Kidney tubule cell (primary cell): ENCODE results near the gene B3GNT5.
A peak's percentile ranks its signal among the peaks of the same experiment; 100 is the strongest.
"Not testable (repeated sequence)": the region's sequence is repeated elsewhere in the genome, so short reads cannot be mapped to it uniquely, and the experiment has no call there.

ENCODE experiments used
- DNase-seq: peaks from one replicate; pipeline ENCODE4 v3.0.0-alpha.2; 2018; ENCODE audit warnings: low spot score

Gene B3GNT5

DNA sequence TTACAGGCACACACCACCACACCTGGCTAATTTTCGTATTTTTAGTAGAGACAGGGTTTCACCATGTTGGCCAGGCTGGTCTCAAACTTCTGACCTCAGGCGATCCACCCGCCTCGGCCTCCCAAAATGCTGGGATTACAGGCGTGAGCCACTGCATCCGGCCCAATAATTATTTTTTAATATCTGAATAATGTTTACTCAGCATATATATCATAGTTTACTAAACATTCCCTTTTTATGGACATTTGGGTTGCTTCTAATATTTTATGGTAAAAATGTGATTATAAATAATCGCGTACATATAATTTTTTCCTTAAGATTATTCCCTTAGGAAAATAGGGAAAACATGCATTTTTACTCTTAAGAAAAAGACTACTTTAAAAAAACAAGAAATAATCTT lies 22.8 kb upstream of the B3GNT5 start:
- not testable (repeated sequence) for DNase-seq

DNA sequence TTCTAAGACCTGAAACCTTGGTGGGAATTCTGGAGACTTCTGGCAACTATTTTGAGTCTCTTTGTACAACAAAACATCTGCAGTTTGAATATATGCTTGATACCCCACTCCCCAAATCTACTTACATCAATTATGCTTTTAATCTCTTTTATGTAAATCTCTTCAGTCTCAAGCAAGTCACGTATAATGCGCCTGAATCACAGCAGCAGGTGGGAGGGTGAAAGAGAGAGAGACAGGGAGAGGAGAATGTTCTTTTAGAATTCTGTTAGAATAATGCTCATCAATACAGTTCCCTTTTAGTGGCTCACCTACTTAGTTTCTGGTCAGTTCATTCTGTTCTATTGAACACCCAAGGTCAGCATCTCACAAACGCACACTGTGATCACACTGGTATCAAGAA lies 22.2 kb upstream of the B3GNT5 start:
- DNase-seq, result no peak

- no peak for DNase-seq
Measured at GRCh38 chr3:183233966-183234365, 19.1 kb upstream of the B3GNT5 start.

DNA sequence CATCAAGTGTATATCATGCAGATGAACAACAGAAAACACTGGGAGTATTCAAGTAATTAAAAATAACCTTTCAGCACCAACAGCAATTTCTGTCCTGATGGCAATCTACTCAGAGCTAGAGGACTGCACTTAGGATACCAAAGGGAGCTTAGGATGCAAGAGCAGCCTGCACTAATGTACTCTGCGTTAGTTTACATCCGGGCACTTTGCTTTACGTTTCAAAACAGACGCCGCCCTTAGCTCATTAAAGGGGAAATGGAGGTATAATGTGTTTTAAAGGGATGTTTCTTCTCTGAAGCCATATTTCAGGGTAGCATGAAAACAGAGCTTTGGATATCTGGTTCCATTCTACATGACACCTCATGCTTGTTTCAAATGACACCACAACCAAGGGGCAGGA lies 14.0 kb upstream of the B3GNT5 start:
- no peak for DNase-seq

DNA sequence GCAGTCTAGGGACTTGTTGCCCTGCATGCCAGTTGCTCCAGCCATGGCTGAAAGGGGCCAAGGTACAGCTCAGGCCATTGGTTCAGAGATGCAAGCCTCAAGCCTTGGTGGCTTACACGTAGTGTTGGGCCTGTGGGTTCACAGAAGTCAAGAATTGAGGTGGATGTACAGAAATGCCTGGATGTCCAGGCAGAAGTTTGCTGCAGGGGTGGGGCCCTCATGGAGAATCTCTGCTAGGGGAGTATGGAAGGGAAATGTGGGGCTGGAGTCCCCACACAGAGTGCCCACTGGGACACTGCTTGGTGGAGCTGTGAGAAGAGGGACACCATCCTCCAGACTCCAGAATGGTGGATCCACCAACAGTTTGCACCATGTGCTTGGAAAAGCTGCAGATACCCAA lies 10.6 kb upstream of the B3GNT5 start:
- no peak for DNase-seq

- peak; percentile 24 for DNase-seq
Measured at GRCh38 chr3:183244219-183244618, 8.8 kb upstream of the B3GNT5 start.

DNA sequence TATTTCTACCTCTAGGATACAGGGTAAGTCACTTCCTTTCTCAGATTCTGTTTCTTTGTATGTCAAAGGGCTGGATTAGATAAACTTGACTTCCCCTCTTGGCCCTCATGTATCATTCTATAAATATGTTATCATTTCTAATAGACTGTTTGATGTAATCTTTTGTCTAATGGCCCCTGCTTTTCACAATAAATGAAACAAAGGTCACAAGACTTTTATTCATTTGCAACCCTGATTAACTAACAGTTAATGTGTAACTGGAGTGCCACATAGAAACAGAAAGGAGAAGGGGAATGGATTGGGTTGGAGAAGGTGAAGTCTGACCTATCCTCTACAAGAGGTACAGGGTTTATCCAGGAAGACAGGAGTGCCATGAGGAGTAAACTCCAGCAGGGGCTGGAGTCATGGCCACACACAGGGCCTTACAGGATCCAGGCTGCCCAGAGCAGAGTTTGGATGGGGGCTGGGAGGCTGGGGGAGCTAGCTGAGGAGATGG lies 8.0 kb upstream of the B3GNT5 start:
- DNase-seq, result peak; percentile 67

DNA sequence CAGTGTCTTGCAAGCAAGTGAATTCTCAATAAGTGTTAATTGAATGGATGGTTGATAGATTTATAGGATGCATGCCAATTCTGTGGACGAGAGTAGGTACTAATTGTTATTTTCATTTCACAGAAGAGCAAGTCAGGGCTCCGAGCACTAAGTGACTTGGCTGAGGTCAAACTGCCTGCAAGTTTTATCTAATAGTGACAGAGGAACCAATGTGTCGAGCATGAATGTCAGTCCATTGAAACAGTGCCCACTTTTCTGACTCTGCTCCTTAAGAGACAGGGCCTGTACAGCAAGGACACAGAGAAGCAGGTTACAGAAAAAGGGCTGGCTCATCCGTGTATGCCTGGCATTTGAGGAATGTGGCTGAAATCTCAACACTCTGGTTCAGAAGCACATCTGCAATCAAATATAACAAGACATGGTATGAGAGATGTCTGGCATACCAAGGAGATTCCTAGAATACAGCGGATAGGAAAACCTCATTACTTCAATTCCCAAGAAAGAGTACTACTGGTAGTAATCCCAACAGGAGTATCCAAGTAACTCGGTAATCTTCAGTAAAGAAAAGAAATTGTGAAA lies 6.0 kb upstream of the B3GNT5 start:
- peak; percentile 83 for DNase-seq

- DNase-seq, result no peak
Measured at GRCh38 chr3:183249006-183249718, 3.9 kb upstream of the B3GNT5 start.

- DNase-seq, result peak; percentile 47
Measured at GRCh38 chr3:183252118-183252782, 803 bp upstream of the B3GNT5 start.

- peak; percentile 56 for DNase-seq
Measured at GRCh38 chr3:183253528-183254486, 754 bp downstream of the B3GNT5 start.

- DNase-seq, result peak; percentile 36
Measured at GRCh38 chr3:183254487-183255347, 1.7 kb downstream of the B3GNT5 start.

DNA sequence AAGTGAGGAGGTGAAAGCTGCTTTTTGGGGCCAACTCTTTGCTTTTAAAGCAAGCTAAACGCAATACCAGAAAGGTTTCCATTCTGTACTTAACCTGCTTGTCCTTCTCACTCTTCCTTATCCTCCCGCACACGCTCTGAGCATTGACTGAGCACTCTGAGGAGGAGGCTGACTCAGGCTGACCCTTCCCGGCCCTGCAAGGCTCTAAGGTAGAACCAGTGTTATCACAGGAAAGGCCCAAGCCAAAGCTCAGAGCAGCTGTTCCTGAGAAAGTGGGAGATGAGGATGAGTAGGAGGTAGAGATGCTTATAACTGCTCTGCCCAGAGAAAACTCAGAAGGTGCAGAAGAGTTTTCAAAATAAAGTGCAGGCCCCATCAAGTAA lies 2.3 kb downstream of the B3GNT5 start:
- peak; percentile 82 for DNase-seq

GRCh38 chr3:183259087-183259486 lies 6.0 kb downstream of the B3GNT5 start:
- DNase-seq, result peak; percentile 13

GRCh38 chr3:183259621-183260020 lies 6.6 kb downstream of the B3GNT5 start:
- peak; percentile 19 for DNase-seq

DNA sequence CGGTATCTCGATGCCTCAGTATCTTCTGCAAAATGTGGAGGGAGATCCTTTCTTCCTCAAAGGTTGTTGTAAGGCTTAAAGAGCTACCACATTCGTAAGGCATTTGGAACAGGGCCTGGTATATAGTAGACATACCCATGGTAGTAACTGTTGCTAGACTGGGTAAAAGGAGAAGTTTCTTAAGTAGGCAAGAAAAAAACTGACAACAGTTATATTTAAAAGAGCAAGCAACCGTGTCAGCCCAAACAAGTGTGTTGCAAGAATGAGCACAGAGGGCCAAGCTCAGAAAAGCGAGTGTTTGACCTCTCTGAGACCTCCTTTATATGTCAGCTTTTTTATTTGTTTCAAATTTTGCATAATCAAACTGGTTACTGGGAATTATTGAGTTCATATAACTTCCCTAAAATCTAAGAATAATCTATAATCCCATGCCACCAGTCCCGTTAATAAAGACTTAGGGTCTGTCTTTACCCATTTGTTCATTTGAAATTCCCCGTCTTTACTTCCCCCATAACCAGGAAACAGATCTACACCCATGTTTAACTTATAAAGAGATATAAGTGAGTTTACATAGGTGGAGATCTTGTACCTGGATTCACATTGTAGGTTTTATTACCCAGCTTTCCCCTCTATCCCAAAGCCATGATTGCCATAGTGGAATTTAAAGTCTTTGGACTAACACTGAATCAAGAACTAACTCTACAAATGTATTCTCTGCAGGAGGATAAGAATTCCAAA lies 7.3 kb downstream of the B3GNT5 start:
- DNase-seq, result peak; percentile 15

DNA sequence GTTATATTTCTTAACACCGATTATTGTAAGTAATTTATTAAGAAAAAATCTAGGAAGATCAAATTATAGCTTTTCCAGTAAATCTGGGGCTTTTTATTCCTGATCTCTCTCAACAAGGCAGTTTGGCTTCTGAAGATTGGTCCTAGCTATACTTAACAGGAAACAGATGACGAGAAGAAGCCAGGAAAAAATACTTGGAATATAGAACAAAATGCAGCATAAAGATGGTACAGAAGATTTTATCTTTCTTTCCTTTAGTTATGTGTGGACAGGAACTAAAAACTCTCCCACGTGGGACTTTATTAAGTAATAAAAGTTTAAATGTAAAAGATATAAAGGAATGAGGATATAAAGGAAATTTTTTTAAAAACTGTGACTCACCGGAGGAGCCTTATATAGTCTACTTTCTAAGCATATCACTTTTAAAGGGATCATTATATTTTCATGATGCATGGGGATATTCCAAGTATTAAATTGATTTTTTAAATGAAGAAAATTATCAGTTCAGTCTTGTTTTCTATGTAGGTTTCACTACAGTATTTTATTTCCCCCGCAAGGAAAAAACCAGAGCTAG lies 8.2 kb downstream of the B3GNT5 start:
- DNase-seq, result no peak

- DNase-seq, result no peak
Measured at GRCh38 chr3:183262875-183263378, 9.9 kb downstream of the B3GNT5 start.

DNA sequence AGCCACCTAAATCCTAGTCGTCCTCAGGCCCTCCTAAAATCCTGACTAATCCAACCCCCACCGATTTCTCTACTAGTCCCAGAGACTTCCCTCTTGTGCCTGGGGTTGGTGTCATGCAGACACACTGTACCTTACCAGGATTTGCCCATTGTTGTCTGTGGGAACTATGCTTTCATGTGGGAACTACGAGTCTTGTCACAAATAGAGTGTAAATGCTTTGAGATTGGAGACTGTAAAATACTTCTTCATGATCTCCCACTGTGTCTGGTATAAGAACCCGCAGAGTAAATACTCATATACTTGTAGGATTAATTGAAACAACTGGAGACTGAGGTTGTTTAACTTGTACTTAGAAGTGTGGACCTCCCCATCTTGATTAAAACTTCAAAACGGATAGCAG lies 11.2 kb downstream of the B3GNT5 start:
- no peak for DNase-seq

DNA sequence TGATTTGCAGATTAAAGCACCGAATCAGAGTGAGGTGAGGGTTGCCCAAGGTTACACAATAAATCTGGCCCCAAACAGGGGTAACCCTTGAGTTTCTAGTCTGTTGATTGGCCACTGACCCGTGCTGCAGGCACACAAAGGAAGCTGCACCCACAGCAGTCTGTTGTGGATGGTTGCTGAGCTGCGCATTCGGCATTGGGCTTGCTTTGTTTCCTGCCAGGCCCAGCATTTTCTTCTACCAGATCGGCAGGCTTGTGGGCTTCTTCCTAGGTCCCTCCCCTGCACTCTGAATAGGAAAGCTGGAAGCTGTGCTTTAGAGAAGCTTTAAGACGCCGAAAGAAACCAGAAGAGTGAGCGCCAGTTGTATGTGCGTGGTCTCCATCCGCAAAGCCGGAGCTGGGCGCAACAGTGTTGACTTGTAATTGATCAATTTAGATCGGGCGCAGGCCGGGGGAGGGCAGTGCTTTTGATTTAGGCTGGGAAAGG lies 12.1 kb downstream of the B3GNT5 start:
- peak; percentile 80 for DNase-seq
